HepG2 (cell line): ENCODE measurements around the gene GSKIP. TPM values are rescaled to one million over a fixed set of nuclear protein-coding genes. Genes with fewer than 3 reads are reported as not detected.

Experiments
- ATRX ChIP-seq: sonication (generic); formaldehyde crosslinking; IDR thresholded peaks from 2 replicates; pipeline ENCODE4 v1.4.0; 2020; ENCODE audit warnings: missing genetic modification reagents, borderline replicate concordance
- CBX5 ChIP-seq: sonication (generic); formaldehyde crosslinking; IDR thresholded peaks from 2 replicates; pipeline ENCODE4 v1.4.0; 2020; ENCODE audit warnings: missing genetic modification reagents, borderline replicate concordance
- CCAR2 ChIP-seq: fragments of 200-400 bp; formaldehyde crosslinking; optimal IDR thresholded peaks from 2 replicates; pipeline ENCODE3; 2018; ENCODE audit warnings: low read depth, mild to moderate bottlenecking, low read length, moderate library complexity
- CENPX ChIP-seq: sonication (generic); formaldehyde crosslinking; IDR thresholded peaks from 2 replicates; pipeline ENCODE4 v1.9.0; 2021; ENCODE audit warnings: mild to moderate bottlenecking, missing genetic modification reagents, moderate library complexity
- GZF1 ChIP-seq: sonication (generic); formaldehyde crosslinking; IDR thresholded peaks from 2 replicates; pipeline ENCODE4 v1.5.1; 2020; ENCODE audit warnings: mild to moderate bottlenecking, missing genetic modification reagents
- IKZF1 ChIP-seq: fragments of 450-650 bp; IDR thresholded peaks from 2 replicates; pipeline ENCODE4 v1.7.1; 2016
- JUN ChIP-seq: sonication (generic); formaldehyde crosslinking; IDR thresholded peaks from 2 replicates; pipeline ENCODE4 v1.4.0; 2020; ENCODE audit warnings: mild to moderate bottlenecking, missing genetic modification reagents
- KLF11 ChIP-seq: IDR thresholded peaks from 2 replicates; pipeline ENCODE4 v1.6.1; 2016; ENCODE audit warnings: missing compliant biosample characterization
- KLF6 ChIP-seq: IDR thresholded peaks from 2 replicates; pipeline ENCODE4 v1.8.0; 2016; ENCODE audit warnings: missing biosample characterization, missing genetic modification reagents
- MAFG ChIP-seq: sonication (generic); formaldehyde crosslinking; IDR thresholded peaks from 2 replicates; pipeline ENCODE4 v1.5.1; 2020; ENCODE audit warnings: mild to moderate bottlenecking, missing genetic modification reagents
- MED1 ChIP-seq: sonication (generic); formaldehyde crosslinking; IDR thresholded peaks from 2 replicates; pipeline ENCODE4 v1.4.0; 2020; ENCODE audit warnings: missing genetic modification reagents
- PHF20 ChIP-seq: sonication (generic); formaldehyde crosslinking; IDR thresholded peaks from 2 replicates; pipeline ENCODE4 v1.5.0; 2020; ENCODE audit warnings: mild to moderate bottlenecking, missing genetic modification reagents
- PTBP1 ChIP-seq: fragments of 200-400 bp; formaldehyde crosslinking; IDR thresholded peaks from 2 replicates; pipeline ENCODE4 v1.6.1; 2018; ENCODE audit warnings: low read length, low read depth; ENCODE audit not compliant: poor library complexity, severe bottlenecking
- RBFOX2 ChIP-seq: fragments of 200-400 bp; formaldehyde crosslinking; IDR thresholded peaks from 2 replicates; pipeline ENCODE4 v1.6.1; 2017; ENCODE audit warnings: low read depth, mild to moderate bottlenecking, low read length
- REL ChIP-seq: sonication (generic); formaldehyde crosslinking; conservative IDR thresholded peaks from 2 replicates; pipeline ENCODE4 v1.8.0; 2022; ENCODE audit warnings: mild to moderate bottlenecking, missing genetic modification reagents, moderate library complexity
- SIN3A ChIP-seq: IDR thresholded peaks from 2 replicates; pipeline ENCODE4 v1.6.1; 2011; ENCODE audit warnings: low read depth, mild to moderate bottlenecking, control low read depth, low read length, borderline replicate concordance
- SP5 ChIP-seq: IDR thresholded peaks from 2 replicates; pipeline ENCODE4 v1.6.1; 2016; ENCODE audit warnings: low read depth, borderline replicate concordance
- TAF15 ChIP-seq: fragments of 200-400 bp; formaldehyde crosslinking; IDR thresholded peaks from one replicate; pipeline ENCODE4 v1.6.1; 2018; ENCODE audit warnings: mild to moderate bottlenecking, low read depth, low read length; ENCODE audit not compliant: poor library complexity, severe bottlenecking
- TCF7 ChIP-seq: sonication (generic); IDR thresholded peaks from 2 replicates; pipeline ENCODE4 v1.6.1; 2016; ENCODE audit warnings: antibody characterized with exemption, low read depth
- TCF7L2 ChIP-seq: IDR thresholded peaks from 2 replicates; pipeline ENCODE4 v1.6.1; 2011; ENCODE audit warnings: mild to moderate bottlenecking, low read depth, low read length, moderate library complexity
- TOPORS ChIP-seq: sonication (generic); formaldehyde crosslinking; IDR thresholded peaks from 2 replicates; pipeline ENCODE4 v1.8.0; 2023; ENCODE audit warnings: mild to moderate bottlenecking, missing genetic modification reagents
- ZNF331 ChIP-seq: sonication (generic); formaldehyde crosslinking; IDR thresholded peaks from 2 replicates; pipeline ENCODE4 v1.4.0; 2020; ENCODE audit warnings: missing genetic modification reagents
- ZNF33A ChIP-seq: sonication (generic); formaldehyde crosslinking; IDR thresholded peaks from 2 replicates; pipeline ENCODE4 v1.5.1; 2020; ENCODE audit warnings: missing genetic modification reagents, mild to moderate bottlenecking, moderate library complexity, borderline replicate concordance
- ZNF569 ChIP-seq: sonication (generic); formaldehyde crosslinking; IDR thresholded peaks from 2 replicates; pipeline ENCODE4 v1.5.0; 2020; ENCODE audit warnings: mild to moderate bottlenecking, missing genetic modification reagents, moderate library complexity, borderline replicate concordance
- ZNF577 ChIP-seq: sonication (generic); formaldehyde crosslinking; IDR thresholded peaks from 2 replicates; pipeline ENCODE4 v1.4.0; 2020; ENCODE audit warnings: mild to moderate bottlenecking, low read depth, missing genetic modification reagents, borderline replicate concordance
- ZNF678 ChIP-seq: sonication (generic); formaldehyde crosslinking; IDR thresholded peaks from 2 replicates; pipeline ENCODE4 v1.4.0; 2020; ENCODE audit warnings: mild to moderate bottlenecking, missing genetic modification reagents
- polyA plus RNA-seq, 8 experiments: library from polyadenylated mRNA; depleted of rRNA in 3 of 8; stranded (reverse) in 7 of 8; unstranded in 1 of 8; fragments of >200 nt; fragmentation: Illumina TruSeq in 4 of 8; extraction: Trizol in 4 of 8; gene quantifications; 2 replicates each; pipeline versions ENCODE4 v1.2.1 to v1.2.3, GENCODE V29; 2011 to 2016; ENCODE audit warnings: low read depth in 4 of 8, missing spikeins in 1 of 8, mixed read lengths in 1 of 8; ENCODE audit not compliant: insufficient read depth in 1 of 8
- total RNA-seq, 5 experiments: library from RNA; depleted of rRNA; stranded (reverse); fragments of >200 nt; fragmentation: Illumina TruSeq; extraction: Trizol; gene quantifications; 2 replicates each; pipeline ENCODE4 v1.2.3, GENCODE V29; 2016; ENCODE audit warnings: low read depth in 1 of 5
- TF ChIP-seq, protein P1 (sequence below): sonication (generic); formaldehyde crosslinking; IDR thresholded peaks from 2 replicates; pipeline ENCODE4 v1.4.0; 2020; ENCODE audit warnings: low read depth, missing genetic modification reagents
- TF ChIP-seq, protein P2 (sequence below): sonication (generic); formaldehyde crosslinking; IDR thresholded peaks from 2 replicates; pipeline ENCODE4 v1.4.0; 2020; ENCODE audit warnings: mild to moderate bottlenecking, missing genetic modification reagents

Gene GSKIP
- total and polyA plus RNA-seq, 2 of the 13 experiments (the other 11 are each of a cell fraction or from before 2014, with no cell fraction given) = 12.5 to 27.3 TPM

- TF ChIP-seq TAF15 (no peak), ZNF331 (peak; percentile 13; the same call in 1 of the 2 replicates), ZNF678 (CRISPR knock-in tag) (0 out of 2 replicates have a peak, but pooled peaks have one; percentile 21), TOPORS (CRISPR knock-in tag) (no peak), JUN (CRISPR knock-in tag) (no peak), MAFG (CRISPR knock-in tag) (no peak), REL (CRISPR knock-in tag) (0 out of 2 replicates have a peak, but pooled peaks have one; percentile 38), CENPX (CRISPR knock-in tag) (no peak), PHF20 (CRISPR knock-in tag) (no peak), TCF7L2 (no peak), IKZF1 (no peak), ZNF33A (CRISPR knock-in tag) (no peak), ATRX (no peak), SP5 (CRISPR knock-in tag) (peak; percentile 55), SIN3A (no peak), PTBP1 (no peak), CBX5 (CRISPR knock-in tag) (no peak), CCAR2 (no peak), KLF6 (no peak), ZNF569 (no peak), ZNF577 (no peak), MED1 (CRISPR knock-in tag) (no peak; the same call in 1 of the 2 replicates), GZF1 (CRISPR knock-in tag) (peak; percentile 49; the same call in 1 of the 2 replicates), RBFOX2 (peak; percentile 49; the same call in 1 of the 2 replicates), KLF11 (CRISPR knock-in tag) (no peak), TCF7 (no peak)
- TF ChIP-seq, protein P1, sequence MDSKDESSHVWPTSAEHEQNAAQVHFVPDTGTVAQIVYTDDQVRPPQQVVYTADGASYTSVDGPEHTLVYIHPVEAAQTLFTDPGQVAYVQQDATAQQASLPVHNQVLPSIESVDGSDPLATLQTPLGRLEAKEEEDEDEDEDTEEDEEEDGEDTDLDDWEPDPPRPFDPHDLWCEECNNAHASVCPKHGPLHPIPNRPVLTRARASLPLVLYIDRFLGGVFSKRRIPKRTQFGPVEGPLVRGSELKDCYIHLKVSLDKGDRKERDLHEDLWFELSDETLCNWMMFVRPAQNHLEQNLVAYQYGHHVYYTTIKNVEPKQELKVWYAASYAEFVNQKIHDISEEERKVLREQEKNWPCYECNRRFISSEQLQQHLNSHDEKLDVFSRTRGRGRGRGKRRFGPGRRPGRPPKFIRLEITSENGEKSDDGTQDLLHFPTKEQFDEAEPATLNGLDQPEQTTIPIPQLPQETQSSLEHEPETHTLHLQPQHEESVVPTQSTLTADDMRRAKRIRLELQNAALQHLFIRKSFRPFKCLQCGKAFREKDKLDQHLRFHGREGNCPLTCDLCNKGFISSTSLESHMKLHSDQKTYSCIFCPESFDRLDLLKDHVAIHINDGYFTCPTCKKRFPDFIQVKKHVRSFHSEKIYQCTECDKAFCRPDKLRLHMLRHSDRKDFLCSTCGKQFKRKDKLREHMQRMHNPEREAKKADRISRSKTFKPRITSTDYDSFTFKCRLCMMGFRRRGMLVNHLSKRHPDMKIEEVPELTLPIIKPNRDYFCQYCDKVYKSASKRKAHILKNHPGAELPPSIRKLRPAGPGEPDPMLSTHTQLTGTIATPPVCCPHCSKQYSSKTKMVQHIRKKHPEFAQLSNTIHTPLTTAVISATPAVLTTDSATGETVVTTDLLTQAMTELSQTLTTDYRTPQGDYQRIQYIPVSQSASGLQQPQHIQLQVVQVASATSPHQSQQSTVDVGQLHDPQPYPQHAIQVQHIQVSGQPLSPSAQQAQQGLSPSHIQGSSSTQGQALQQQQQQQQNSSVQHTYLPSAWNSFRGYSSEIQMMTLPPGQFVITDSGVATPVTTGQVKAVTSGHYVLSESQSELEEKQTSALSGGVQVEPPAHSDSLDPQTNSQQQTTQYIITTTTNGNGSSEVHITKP = no peak
- TF ChIP-seq, protein P2, sequence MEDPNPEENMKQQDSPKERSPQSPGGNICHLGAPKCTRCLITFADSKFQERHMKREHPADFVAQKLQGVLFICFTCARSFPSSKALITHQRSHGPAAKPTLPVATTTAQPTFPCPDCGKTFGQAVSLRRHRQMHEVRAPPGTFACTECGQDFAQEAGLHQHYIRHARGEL (CRISPR knock-in tag) = no peak
Measured at GRCh38 chr14:96391293-96392118, 28.2 kb downstream of the GSKIP start (continued).
